ENCODE results near the gene GALNT14. TPM values are rescaled to one million over a fixed set of nuclear protein-coding genes. Genes with fewer than 3 reads are reported as not detected.

Gene GALNT14
- total and polyA plus RNA-seq, 2 donors (not counting 1 experiment from before 2014, with no cell fraction given): 0.15 to 0.83 TPM

DNA sequence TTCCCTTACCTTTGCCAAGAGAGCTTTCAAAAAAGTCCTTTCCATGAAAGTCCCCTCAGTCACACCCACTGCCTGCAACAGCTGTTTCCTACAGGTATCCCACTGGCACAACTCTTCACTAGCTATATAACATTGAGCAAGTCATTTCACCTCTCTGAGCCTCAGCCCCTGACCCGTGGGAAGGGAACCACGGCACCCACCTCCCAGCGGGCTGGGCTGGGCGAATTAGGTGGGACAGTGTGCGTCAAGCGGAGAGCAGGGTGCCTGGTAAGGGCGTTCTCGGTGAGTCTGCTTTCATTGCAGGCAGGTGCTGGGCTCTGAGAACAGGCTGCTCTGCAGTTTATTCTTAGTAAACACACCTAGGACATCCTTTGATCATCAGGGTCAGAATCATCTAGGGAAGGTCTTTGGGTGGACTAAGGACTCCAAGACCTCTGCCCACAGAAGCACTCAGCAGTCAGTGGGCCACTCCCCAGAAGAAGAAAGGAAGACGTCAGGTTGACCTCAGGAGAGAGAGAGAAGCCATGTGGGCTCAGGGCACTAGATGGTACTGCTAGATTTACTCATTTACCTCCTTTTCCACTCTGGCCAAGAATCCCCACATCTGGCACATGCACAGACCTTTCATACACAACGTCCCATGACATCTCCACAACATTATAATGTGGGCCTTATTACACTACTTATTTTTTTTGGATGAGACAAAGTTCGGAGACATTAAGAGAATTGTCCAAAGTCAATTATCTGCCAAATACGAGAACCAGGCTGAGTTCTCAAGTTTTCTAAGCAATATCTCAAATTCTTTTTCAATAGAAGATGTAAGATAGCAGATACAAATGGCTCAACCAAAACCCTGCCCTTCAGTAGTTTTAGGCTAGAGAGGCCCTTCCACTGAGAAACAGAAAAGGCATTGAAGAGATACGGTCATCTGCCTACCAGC, 79.9 kb downstream of the GALNT14 start:
- H3K36me3 ChIP-seq (ENCODE audit: control insufficient read depth, insufficient read depth, low read length): no peaks in the 10 kb centered on the region
- no peaks in the 10 kb centered on the region for H4K20me1 ChIP-seq (ENCODE audit: control insufficient read depth, extremely low read depth, insufficient read depth, low read length)
- no peak overlapping the region for H2AFZ ChIP-seq (ENCODE audit: low read length)
- no peaks in the 10 kb centered on the region for H3K9me3 ChIP-seq (ENCODE audit: control insufficient read depth, insufficient read depth, low read depth, low read length)
- no peak overlapping the region for H3K27ac ChIP-seq (ENCODE audit: insufficient read depth, low read length)
- H3K4me2 ChIP-seq (ENCODE audit: extremely low read depth, insufficient read depth, low read length): no peak overlapping the region
- DNase-seq (ENCODE audit: low read depth in 2 of 2): no peak
- H3K27me3 ChIP-seq (ENCODE audit: control insufficient read depth, insufficient read depth, low read length): no peaks in the 10 kb centered on the region
- H3K4me3 ChIP-seq (replicated peaks in 1 of 4; ENCODE audit: control extremely low read depth in 1 of 4, insufficient read depth in 1 of 4, low read depth in 3 of 4, low read length in 4 of 4): no peak overlapping the region
- H3K79me2 ChIP-seq (ENCODE audit: control insufficient read depth, insufficient read depth, low read length): no peaks in the 10 kb centered on the region
- H3K9ac ChIP-seq (ENCODE audit: insufficient read depth, low read length): no peak overlapping the region
- no peaks in the 10 kb centered on the region for H3K4me1 ChIP-seq (ENCODE audit: control insufficient read depth, extremely low read depth, insufficient read depth, low read length)
- TF ChIP-seq, protein P1, sequence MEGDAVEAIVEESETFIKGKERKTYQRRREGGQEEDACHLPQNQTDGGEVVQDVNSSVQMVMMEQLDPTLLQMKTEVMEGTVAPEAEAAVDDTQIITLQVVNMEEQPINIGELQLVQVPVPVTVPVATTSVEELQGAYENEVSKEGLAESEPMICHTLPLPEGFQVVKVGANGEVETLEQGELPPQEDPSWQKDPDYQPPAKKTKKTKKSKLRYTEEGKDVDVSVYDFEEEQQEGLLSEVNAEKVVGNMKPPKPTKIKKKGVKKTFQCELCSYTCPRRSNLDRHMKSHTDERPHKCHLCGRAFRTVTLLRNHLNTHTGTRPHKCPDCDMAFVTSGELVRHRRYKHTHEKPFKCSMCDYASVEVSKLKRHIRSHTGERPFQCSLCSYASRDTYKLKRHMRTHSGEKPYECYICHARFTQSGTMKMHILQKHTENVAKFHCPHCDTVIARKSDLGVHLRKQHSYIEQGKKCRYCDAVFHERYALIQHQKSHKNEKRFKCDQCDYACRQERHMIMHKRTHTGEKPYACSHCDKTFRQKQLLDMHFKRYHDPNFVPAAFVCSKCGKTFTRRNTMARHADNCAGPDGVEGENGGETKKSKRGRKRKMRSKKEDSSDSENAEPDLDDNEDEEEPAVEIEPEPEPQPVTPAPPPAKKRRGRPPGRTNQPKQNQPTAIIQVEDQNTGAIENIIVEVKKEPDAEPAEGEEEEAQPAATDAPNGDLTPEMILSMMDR (conservative IDR thresholded peaks at IDR 0.05 in 1 of 2, IDR thresholded peaks at IDR 0.05 in 1 of 2; ENCODE audit: low read depth in 1 of 2, low read length in 2 of 2): no peak
- TF ChIP-seq EZH2 (IDR thresholded peaks at IDR 0.05; ENCODE audit: low read length, missing control alignments): no peak

GRCh38 chr2:31057691-31058090, 80.5 kb downstream of the GALNT14 start:
- H3K27me3 ChIP-seq (ENCODE audit: control insufficient read depth, insufficient read depth, low read length): no peaks in the 10 kb centered on the region
- H4K20me1 ChIP-seq (ENCODE audit: control insufficient read depth, extremely low read depth, insufficient read depth, low read length): no peaks in the 10 kb centered on the region
- no peaks in the 10 kb centered on the region for H3K79me2 ChIP-seq (ENCODE audit: control insufficient read depth, insufficient read depth, low read length)
- no peak overlapping the region for H3K9ac ChIP-seq (ENCODE audit: insufficient read depth, low read length)
- H3K27ac ChIP-seq (ENCODE audit: insufficient read depth, low read length): no peak overlapping the region
- H2AFZ ChIP-seq (ENCODE audit: low read length): no peak overlapping the region
- H3K9me3 ChIP-seq (ENCODE audit: control insufficient read depth, insufficient read depth, low read depth, low read length): no peaks in the 10 kb centered on the region
- H3K4me2 ChIP-seq (ENCODE audit: extremely low read depth, insufficient read depth, low read length): no peak overlapping the region
- TF ChIP-seq, protein P1 (conservative IDR thresholded peaks at IDR 0.05 in 1 of 2, IDR thresholded peaks at IDR 0.05 in 1 of 2; ENCODE audit: low read depth in 1 of 2, low read length in 2 of 2): no peak
- no peak for TF ChIP-seq EZH2 (IDR thresholded peaks at IDR 0.05; ENCODE audit: low read length, missing control alignments)
- no peak for DNase-seq (ENCODE audit: low read depth in 2 of 2)
- H3K36me3 ChIP-seq (ENCODE audit: control insufficient read depth, insufficient read depth, low read length): no peaks in the 10 kb centered on the region
- H3K4me1 ChIP-seq (ENCODE audit: control insufficient read depth, extremely low read depth, insufficient read depth, low read length): no peaks in the 10 kb centered on the region
- no peak overlapping the region for H3K4me3 ChIP-seq (replicated peaks in 1 of 4; ENCODE audit: control extremely low read depth in 1 of 4, insufficient read depth in 1 of 4, low read depth in 3 of 4, low read length in 4 of 4)

GRCh38 chr2:31055938-31056337, 82.3 kb downstream of the GALNT14 start:
- H3K79me2 ChIP-seq (ENCODE audit: control insufficient read depth, insufficient read depth, low read length): no peaks in the 10 kb centered on the region
- TF ChIP-seq, protein P1 (conservative IDR thresholded peaks at IDR 0.05 in 1 of 2, IDR thresholded peaks at IDR 0.05 in 1 of 2; ENCODE audit: low read depth in 1 of 2, low read length in 2 of 2): no peak
- no peak for TF ChIP-seq EZH2 (IDR thresholded peaks at IDR 0.05; ENCODE audit: low read length, missing control alignments)
- no peak overlapping the region for H3K9ac ChIP-seq (ENCODE audit: insufficient read depth, low read length)
- no peaks in the 10 kb centered on the region for H3K27me3 ChIP-seq (ENCODE audit: control insufficient read depth, insufficient read depth, low read length)
- H3K4me2 ChIP-seq (ENCODE audit: extremely low read depth, insufficient read depth, low read length): no peak overlapping the region
- no peak for DNase-seq (ENCODE audit: low read depth in 2 of 2)
- H3K4me3 ChIP-seq (replicated peaks in 1 of 4; ENCODE audit: control extremely low read depth in 1 of 4, insufficient read depth in 1 of 4, low read depth in 3 of 4, low read length in 4 of 4): no peak overlapping the region
- H3K27ac ChIP-seq (ENCODE audit: insufficient read depth, low read length): no peak overlapping the region
- H4K20me1 ChIP-seq (ENCODE audit: control insufficient read depth, extremely low read depth, insufficient read depth, low read length): no peaks in the 10 kb centered on the region
- H3K36me3 ChIP-seq (ENCODE audit: control insufficient read depth, insufficient read depth, low read length): no peaks in the 10 kb centered on the region
- H3K4me1 ChIP-seq (ENCODE audit: control insufficient read depth, extremely low read depth, insufficient read depth, low read length): no peaks in the 10 kb centered on the region
- H2AFZ ChIP-seq (ENCODE audit: low read length): no peak overlapping the region
- H3K9me3 ChIP-seq (ENCODE audit: control insufficient read depth, insufficient read depth, low read depth, low read length): no peaks in the 10 kb centered on the region

Data from fibroblast of lung (primary cell).